Measurements from ENCODE around the gene GPHA2.
A peak's percentile ranks its signal among the peaks of the same experiment; 100 is the strongest.
"Not testable (repeated sequence)": the region's sequence is repeated elsewhere in the genome, so short reads cannot be mapped to it uniquely, and the experiment has no call there.

GPHA2 gene, protein sequence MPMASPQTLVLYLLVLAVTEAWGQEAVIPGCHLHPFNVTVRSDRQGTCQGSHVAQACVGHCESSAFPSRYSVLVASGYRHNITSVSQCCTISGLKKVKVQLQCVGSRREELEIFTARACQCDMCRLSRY
- 0 to 0.39 (median 0) reads per million in 3 experiments for total RNA-seq

DNA sequence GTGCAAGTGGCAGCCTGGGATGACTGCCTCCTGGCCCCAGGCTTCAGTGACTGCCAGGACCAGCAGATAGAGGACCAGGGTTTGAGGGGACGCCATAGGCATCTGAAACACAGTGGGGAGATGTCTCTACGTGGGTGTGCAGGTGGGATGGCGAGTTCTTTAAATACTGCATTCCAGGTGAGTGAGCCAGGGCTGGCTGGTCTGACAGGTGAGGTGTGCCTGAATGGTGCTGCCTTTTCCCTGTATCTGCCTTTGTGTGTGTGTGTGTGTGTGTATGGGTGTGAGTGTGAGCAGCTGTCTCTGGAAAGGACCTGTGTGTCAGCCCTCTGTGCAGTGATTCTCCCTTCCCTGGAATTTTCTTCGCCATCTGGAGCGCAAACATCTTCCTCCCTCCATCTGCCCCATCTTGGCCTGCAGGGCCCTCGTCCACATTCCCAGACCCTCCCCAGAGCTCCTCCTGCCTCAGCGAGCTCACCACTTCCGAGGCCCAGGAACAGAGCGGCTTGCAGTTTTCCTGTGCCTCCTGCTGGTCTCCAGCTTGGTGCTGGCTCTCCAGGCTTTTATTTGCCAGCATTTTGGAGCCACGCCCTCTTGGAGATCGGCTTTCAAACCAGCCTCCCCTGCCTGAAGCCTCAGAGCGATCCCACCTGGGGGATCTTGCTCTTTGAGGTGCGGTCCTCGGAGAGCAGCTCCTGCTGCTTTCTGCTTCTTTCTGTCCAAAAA is at the start of gene GPHA2:
Gene GPHA2, minus strand, starts transcription at position 535 of the 723 bp plus-strand sequence. Its CDS starts 433 bp downstream, at position 102.
- no peak for DNase-seq

DNA sequence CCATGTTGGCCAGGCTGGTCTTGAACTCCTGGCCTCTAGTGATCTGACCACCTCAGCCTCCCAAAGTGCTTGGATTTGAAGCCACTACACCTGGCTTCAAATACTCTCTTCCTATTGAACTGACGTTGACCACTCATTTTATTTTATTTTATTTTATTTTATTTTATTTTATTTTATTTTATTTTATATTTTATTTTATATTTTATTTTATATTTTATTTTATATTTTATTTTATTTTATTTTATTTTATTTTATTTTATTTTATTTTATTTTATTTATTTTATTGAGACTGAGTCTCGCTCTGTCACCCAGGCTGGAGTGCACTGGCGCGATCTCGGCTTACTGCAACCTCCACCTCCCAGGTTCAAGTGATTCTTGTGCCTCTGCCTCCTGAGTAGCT is 47.6 kb upstream of the GPHA2 start:
- DNase-seq, result not testable (repeated sequence)

DNA sequence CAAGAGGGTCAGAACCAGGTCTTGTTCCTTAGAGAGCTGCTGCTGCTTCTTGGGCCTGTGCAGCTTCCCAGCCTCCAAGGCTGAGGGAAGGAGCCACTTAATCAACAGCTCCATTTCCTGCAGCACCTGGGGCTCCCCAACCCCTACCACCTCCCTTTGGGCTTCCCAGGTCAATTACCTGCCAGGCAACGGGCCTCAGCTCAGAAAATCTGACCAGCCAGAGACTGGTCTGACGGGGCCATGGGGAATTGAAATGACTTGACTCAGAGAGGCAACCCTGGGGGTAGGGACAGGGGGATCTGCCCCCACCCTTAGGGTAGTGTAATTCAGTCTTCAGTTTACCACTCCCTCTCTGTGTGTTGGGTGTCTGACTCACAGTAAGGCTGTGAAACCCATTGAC is 41.0 kb upstream of the GPHA2 start:
- DNase-seq, result no peak

DNA sequence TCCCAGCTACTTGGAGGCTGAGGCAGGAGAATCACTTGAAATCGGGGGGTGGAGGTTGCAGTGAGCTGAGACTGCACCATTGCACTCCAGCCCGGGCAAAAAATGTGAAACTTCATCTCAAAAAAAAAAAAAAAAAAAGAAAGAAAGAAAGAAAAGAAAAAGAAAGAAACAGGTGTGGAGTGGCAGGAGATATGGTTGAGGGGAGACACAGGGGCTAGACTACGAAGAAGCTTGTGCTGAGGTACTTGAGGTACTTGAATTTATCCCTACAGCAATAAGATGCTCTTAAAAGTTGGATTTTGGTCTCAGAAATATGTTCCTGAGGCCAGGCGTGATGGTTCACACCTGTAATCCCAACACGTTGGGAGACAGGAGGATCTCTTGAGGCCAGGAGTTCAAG is 38.4 kb upstream of the GPHA2 start:
- no peak for DNase-seq

DNA sequence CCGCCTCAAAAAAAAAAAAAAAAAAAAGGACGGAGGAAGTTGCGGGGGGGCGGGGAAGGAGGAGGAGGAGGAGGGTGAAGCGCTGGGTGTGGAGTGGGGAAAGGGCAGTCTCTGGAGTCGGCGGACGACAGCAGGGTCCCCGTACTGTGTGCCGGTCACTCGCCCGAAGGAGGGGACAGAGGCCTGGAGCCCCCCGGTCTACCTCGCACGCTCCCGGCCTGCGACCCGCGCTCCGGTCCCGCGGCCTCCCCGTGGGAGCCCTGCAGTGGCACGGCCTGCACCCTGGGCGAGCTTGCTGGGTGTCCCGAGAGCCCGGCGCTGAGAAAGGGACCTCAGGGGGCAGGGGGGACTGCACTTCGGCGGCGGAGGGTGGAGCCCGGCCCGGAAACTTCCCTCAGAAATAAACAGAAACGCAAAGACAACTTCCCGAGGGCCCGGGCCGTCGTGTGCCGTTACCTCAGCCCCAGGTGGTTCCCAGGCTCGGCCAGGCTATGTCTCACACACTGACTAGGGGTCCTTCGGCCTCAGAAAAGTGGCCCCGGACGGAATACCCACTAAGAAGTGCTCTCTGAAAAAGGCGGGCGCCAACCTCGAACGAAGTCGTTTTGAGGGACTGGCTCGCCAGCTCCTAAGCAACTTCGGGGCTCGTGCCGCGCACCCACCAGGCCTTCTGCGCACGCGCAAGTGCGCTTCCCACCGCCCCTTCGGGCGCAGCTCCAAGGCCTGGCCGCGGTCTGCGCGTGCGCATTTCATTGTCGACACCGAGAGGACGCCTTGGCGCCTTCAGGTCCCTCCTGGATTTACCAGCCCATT is 35.9 kb upstream of the GPHA2 start, which contains the start of gene MAJIN:
Gene MAJIN, minus strand, starts transcription at position 688 of the 813 bp plus-strand sequence. CDS start 12,703 bp downstream, outside the sequence.
- DNase-seq, result peak; percentile 89

DNA sequence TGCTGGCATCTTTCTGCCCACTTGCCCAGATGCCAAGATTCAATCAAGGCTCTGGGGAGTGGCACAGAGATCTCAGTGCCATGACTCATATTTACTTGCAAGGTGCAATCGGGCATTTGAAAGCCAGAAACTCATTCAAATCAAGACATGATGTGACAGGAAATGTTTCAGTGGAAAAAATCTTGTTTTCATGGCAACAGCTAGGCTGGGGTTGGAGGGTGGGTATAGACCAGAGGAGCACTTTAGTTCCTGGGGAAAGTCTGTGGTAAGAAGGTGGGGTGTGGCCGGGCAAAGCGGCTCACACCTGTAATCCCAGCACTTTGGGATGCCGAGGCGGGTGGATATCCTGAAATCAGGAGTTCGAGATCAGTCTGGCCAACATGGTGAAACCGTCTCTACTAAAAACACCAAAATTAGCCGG is 35.0 kb upstream of the GPHA2 start:
- DNase-seq, result no peak

DNA sequence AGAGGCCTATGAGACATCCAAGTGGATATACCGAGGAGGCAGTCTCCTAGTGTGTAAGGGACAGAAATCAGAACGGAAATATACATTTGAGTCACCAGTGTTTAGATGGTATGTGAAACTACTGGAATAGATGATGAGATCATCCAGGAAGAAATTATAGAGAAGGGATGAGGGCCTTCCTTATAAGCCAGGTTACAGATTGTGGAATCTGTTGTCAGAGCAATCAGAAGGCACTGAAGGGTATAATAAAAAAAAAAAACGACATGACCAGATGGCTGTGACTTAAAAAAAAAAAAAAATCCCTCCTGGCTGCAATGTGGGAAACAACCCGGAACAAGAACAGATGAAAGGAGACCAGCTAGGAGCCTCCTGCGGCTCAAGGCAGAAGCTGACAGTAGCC is 33.5 kb upstream of the GPHA2 start:
- no peak for DNase-seq

DNA sequence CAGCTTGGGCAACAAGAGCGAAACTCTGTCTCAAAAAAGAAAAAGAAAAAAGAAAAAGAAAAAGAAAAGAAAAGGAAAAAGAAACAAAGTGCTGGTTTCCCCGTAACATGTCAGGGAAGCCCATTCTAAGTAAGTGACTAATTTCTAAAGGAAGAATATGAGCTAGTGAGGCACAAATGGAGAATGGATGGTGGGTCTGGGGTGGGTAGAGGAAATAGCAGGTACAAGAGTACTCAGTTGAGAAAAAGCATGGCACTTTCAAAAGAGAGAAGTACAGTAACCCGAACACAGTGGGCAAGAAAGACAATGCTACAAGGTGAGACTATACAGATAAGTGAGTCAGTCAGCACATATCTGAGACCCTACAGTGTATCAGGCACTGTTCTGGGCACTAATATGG is 31.7 kb upstream of the GPHA2 start:
- no peak for DNase-seq

DNA sequence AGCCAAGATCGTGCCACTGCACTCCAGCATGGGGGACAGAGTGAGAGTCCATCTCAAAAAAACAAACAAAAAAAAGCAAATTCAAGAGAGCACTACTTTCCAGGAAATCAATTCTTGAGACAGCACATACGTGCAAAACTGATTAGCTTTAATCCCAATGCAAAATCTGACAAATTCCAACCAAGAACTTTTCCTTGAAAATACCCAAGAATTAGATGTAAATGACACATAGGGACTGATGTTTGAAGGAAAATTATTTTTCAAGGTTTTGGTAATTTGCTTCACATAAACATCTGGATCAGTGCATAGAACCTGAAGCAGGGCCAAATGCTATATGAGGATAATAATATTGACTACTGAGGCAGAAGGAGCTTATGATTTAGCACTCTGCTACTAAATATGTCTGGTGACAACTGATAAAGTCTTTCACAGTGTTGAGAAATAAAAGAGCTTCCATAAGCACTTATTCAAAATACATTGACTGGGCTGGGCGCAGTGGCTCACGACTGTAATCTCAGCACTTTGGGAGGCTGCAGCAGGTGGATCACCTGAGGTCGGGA is 27.5 kb upstream of the GPHA2 start:
- DNase-seq, result no peak

DNA sequence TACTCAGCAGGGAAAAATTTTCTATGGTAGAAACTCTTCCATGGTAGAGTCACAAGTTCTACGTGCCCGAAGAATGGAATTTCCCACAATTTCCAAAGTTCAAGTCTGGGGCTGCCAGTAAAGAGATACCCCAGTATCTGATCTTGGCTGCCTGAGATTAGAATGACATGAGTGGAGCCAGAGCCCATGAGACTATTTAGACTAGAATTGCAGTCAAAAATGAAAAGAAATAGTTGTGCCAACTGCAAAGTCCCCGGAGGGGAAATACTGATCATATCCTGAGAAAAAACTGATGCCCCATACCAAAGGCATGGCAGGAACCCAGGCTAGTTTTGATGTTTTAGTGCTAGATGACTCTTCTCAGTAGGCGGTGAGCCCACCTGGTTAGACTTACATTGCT is 25.0 kb upstream of the GPHA2 start:
- DNase-seq, result no peak

DNA sequence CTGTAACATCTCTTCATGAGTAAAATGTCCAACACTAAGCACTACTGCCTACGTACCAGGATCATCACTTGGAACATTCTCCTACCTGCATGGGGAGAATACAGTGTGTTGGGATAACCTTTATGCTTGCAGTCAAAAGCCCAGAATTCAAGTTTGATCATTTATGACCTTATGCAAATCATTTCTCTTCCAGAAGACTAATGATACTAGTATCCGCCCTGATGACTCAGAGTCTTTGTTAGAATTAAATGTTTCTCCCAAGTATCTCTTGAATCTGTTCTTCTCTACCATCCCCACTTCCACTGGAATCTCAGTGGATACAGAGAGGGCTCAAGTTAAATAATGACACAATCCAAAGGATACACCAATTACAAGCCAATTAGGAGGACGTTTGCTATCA is 23.8 kb upstream of the GPHA2 start:
- no peak for DNase-seq

DNA sequence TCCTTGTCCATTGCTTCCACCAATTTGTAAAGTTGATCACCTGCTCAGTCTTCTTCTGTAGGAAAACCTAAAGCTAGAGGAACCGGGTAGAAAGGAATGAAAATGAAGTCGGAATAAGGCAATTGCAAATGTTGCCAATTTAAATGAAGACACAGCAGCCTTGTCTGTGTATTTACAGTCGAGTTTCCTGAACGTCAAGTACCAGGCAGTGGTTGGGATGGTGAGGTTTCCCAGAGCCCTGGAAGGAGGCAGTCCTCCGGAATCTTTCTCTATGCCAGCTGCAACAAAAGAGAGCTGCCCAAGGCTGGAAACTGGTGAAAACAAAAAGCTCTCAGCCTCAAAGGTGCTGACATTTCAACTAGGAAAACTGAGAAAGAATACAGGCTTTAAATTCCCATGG is 18.5 kb upstream of the GPHA2 start:
- DNase-seq, result no peak

DNA sequence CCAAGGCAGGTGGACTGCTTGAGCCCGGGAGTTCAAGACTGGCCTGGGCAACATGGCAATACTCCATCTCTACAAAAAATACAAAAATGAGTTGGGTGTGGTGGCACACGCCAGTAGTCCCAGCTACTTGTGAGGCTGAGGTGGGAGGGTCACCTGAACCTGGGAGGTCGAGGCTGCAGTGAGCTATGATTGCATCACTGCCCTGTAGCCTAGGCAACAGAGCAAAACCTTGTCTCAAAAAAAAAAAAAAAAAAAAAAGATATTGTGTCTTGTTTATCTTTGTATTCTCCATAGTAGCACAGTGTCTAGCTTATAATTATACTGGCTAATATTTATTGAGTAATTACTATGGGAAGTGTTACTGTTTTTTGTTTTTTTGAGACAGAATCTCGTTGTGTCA is 15.8 kb upstream of the GPHA2 start:
- no peak for DNase-seq

DNA sequence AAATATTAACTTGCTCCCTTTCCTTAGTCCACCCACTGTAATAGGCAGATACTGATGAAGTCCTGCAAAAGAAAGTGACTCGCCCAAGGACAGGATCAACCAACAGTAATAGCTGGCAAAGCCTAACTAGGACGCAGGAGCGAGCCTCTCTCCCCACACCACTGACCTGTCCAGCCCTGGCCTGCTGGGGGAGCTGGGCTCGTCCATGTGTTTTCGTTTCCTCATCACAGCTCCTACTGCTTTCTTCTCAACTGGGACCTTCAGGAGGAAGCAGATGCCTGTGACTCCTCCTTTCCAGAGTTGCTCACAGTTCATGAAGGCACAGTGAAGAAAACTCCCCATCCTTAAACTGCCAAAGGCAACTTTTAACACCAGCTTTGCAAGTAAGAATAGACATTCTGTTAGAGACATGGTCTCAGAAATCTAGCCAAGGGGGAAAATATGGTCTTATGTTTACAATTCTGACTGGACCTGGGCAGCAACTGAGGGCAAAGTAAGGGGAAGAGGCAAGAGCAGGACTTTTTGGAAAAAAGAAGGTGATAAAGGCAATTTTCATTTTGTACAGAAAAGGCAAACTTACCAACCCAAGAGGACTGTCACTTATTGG is 11.6 kb upstream of the GPHA2 start:
- DNase-seq, result no peak

DNA sequence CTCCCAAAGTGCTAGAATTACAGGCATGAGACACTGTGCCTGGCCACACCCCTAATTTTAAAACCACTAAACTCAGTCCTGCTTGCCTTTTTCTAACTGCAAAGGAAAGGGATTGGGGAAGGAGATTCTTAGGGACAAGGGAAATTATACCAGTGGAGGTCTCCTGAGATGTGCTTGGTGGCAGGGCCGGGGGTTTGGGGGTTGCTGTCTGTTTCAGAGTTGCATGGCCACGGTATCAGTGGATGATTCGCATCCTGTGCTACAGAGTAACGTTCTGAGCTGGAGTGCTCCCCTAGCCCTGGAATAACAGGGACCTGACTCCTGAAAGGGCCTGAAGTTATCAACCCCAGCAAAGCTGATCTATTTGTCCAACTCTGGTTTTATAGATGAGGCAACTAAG is 846 bp upstream of the GPHA2 start:
- no peak for DNase-seq

DNA sequence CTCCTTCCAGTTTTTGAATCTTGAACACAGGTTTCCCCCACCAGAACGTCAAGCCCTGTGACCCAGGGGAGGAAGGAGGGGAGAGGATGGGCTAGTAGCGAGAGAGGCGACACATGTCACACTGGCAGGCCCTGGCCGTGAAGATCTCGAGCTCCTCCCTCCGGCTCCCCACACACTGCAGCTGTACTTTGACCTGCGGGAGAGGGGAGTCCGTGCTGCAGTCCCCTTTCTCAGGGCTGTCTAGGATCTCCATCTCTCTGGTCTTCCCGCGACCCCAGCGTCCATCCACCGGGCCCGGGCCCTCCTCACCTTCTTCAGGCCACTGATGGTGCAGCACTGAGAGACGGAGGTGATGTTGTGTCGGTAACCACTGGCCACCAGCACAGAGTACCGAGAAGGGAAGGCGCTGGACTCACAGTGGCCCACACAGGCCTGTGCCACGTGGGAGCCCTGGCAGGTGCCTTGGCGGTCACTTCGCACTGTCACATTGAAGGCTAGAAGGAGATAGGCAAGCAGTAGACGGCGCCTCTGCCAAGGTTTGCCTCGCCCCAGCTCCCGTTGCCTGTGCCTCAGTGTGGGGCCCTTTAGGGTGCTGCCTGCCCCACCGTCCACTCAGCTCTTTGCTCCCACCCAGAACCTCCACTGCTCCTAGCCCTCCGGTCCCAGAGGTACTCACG is 873 bp downstream of the GPHA2 start:
- no peak for DNase-seq

DNA sequence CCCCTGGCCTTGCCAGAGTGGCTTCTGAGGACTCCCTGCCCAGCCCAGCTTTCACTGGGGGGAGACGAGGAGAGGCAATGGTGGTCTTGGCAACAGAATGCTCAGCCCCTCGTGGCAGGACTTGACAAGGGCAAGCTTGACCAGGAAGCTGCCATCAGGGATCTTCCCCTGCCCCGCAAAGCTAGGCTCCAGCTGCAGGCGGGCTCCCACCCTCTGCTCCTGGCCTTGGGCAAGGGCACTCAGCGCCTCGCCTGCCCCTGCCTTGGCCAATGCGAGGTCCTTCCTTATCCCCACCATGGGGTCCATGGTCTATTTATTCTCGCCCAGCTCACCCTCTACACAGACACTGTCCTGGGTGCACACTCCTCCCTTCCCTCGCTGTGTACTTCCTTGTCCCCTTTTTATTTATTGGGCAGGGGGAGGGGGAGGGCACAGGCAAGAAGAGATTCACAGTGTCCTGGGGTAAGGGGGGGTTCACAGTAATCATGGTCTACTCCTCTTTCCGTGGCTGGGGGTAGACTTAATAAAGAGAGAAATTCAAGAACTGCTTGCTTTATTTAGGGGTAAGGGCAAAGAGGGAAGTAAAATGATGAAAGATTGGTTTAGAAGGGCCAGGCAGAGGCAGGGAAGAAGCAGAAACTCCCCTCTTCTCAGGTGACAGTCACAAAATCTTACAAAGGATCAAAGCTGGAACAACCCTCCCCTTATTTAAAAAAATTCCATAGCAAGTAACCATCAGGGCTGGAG is 1.6 kb downstream of the GPHA2 start:
- DNase-seq, result no peak

DNA sequence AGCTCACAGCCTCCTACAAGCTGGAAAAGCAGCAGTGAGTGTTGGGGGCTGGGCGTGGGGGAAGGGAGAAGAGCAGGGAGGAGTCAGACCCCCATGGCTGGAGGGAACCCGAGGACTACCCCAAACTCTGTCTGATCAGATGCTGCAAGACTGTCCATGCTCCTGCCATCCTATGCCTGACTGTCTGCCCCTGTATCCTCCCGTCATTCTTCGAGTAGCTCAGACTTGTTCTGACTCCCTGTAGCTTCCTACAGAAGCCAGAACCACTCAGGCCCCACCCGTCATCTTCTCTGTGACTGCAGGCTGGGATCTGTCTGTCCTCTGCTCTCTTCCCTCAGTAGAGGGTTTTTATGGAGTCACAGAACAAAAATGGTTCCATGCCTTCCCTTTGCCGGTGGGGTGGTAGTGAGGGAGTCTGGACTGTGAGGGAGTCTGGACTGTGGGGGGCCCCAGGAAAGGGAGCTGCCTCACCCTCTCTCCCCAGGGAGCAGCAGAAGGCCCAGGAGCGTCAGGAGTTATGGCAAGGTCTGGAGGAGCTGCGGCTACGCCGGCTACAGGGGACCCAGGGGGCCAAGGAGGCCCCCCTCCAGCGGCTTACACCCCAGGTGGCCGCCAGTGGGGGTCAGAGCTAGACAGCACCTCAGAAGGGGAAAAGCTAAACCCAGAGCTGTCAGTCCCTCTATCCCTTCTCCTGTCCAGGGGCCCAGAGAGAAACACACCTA is 2.3 kb downstream of the GPHA2 start:
- no peak for DNase-seq

DNA sequence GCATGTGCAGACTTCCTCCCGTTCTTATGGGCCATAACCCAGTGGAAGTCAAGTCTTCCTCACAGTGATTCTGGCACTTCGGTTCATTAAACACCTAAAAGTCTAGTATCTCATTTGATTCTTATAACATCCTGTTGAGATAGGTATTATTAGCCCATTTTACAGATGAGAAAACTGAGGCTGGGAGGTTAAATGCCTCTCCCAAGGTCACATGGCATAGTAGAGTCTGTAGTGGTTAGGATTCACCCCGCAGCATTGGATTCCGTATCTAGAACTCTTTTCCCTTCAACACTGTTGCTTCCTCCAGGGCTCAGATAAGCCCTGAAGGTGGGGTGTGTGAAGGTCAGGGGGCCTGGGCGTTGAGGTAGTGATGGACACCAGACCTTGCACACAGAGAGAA is 3.4 kb downstream of the GPHA2 start:
- DNase-seq, result no peak

DNA sequence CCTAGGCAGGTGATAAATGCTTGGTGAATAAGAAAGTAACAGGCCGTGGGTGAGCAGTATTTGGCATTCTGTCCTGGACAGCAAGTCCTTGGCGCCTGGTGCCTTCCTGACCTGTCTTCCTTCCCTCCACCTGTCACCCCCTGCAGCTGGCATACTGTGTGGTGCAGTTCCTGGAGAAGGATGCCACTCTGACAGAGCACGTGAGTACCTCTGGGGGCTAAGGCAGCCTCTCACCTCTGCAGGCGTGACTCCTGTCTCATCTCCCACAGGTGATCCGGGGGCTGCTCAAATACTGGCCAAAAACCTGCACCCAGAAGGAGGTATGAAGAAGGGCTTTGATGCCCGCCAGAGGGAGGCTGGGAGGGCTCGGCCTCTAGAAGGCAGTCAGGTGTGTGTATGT is 4.4 kb downstream of the GPHA2 start:
- DNase-seq, result no peak

DNA sequence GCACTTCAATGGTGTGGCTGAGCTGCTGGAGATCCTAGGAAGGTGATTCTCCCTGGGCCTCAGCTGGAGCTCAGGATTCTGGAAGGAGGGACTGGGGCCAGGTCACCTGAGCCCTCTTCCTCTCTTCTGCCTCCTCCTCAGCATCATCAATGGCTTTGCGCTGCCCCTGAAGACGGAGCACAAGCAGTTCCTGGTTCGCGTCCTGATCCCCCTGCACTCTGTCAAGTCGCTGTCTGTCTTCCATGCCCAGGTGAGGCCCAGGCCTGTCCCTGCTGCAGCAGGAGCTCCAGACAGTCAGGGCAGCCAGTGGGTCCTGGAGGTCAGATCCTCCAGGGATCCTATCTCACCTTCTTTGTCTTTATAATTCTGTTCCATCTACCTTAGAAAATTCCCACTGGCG is 5.4 kb downstream of the GPHA2 start:
- DNase-seq, result no peak
